Activated T-cell treated with anti-CD3 and anti-CD28 coated beads, Interleukin-2, amount 50 U/mL, for 1 hour (primary cell): ENCODE data around the gene KYNU.
"Not testable (repeated sequence)": the region's sequence is repeated elsewhere in the genome, so short reads cannot be mapped to it uniquely, and the experiment has no call there.

Experiments used
- DNase-seq: peaks from one replicate; pipeline ENCODE4 v3.0.0-alpha.2; 2020

Gene KYNU

GRCh38 chr2:142877216-142877838 is at the start of gene KYNU:
Gene KYNU (plus strand): TSS chr2:142877664. CDS start chr2:142885368, 7,704 bp downstream.
- no peak for DNase-seq

GRCh38 chr2:142834021-142834420 is 43.4 kb upstream of the KYNU start:
- DNase-seq, result no peak

- DNase-seq, result no peak
Measured at GRCh38 chr2:142840436-142840835, 37.0 kb upstream of the KYNU start.

GRCh38 chr2:142841788-142842187 is 35.7 kb upstream of the KYNU start:
- no peak for DNase-seq

GRCh38 chr2:142842369-142842768 is 35.1 kb upstream of the KYNU start:
- DNase-seq, result no peak

- no peak for DNase-seq
Measured at GRCh38 chr2:142843731-142844130, 33.7 kb upstream of the KYNU start.

- DNase-seq, result no peak
Measured at GRCh38 chr2:142848023-142848606, 29.3 kb upstream of the KYNU start.

- DNase-seq, result no peak
Measured at GRCh38 chr2:142849820-142850219, 27.6 kb upstream of the KYNU start.

GRCh38 chr2:142853912-142854311 is 23.6 kb upstream of the KYNU start:
- no peak for DNase-seq

- no peak for DNase-seq
Measured at GRCh38 chr2:142857256-142858164, 20.0 kb upstream of the KYNU start.

- DNase-seq, result no peak
Measured at GRCh38 chr2:142858961-142859360, 18.5 kb upstream of the KYNU start.

- DNase-seq, result no peak
Measured at GRCh38 chr2:142862299-142862698, 15.2 kb upstream of the KYNU start.

GRCh38 chr2:142862847-142863246 is 14.6 kb upstream of the KYNU start:
- no peak for DNase-seq

- no peak for DNase-seq
Measured at GRCh38 chr2:142863485-142863961, 13.9 kb upstream of the KYNU start.

- DNase-seq, result not testable (repeated sequence)
Measured at GRCh38 chr2:142864605-142865004, 12.9 kb upstream of the KYNU start.

GRCh38 chr2:142865924-142866323 is 11.5 kb upstream of the KYNU start:
- no peak for DNase-seq

- no peak for DNase-seq
Measured at GRCh38 chr2:142866426-142866825, 11.0 kb upstream of the KYNU start.

- DNase-seq, result no peak
Measured at GRCh38 chr2:142867136-142867535, 10.3 kb upstream of the KYNU start.

- DNase-seq, result no peak
Measured at GRCh38 chr2:142868229-142868762, 9.2 kb upstream of the KYNU start.

- not testable (repeated sequence) for DNase-seq
Measured at GRCh38 chr2:142869065-142869460, 8.4 kb upstream of the KYNU start.

GRCh38 chr2:142869461-142870106 is 7.9 kb upstream of the KYNU start:
- DNase-seq, result no peak

- DNase-seq, result no peak
Measured at GRCh38 chr2:142870526-142870925, 6.9 kb upstream of the KYNU start.

GRCh38 chr2:142871396-142871795 is 6.1 kb upstream of the KYNU start:
- DNase-seq, result no peak
